ENCODE results near the gene PLIN3.

- TF ChIP-seq CTCF (IDR thresholded peaks at IDR 0.05) = no peak
- no peak for TF ChIP-seq POLR2A (IDR thresholded peaks at IDR 0.05)
Observed at GRCh38 chr19:4830768-4831265, 36.6 kb downstream of the PLIN3 start.
